T1000 (cell line): Measurements from ENCODE around the gene SGK2.
"Not testable (repeated sequence)": the region's sequence is repeated elsewhere in the genome, so short reads cannot be mapped to it uniquely, and the experiment has no call there.

Experiments used
- DNase-seq: peaks from one replicate; lab custom pipeline; 2025; ENCODE audit warnings: mixed read lengths; lab: John Stamatoyannopoulos, UW

The SGK2 gene

DNA sequence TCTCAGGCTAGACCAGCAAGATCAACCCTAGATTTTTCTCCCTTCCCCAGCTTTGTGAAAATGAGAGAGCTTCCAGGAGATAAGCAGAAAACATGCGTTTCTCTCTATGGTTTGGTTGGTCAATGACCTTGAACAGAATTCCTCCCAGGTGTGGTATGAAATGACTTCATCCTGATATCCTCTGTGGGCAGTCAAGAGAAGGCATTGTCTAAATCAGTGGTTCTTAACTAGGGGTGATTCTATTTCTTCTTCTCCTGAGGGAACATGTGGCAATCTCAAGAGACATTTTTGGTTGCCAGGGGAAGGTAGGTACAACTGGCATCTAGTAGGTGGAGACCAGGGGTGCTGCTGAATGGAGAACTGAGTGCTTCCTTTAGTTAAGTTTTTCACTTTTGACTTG lies 44.3 kb downstream of the SGK2 start:
- no peak for DNase-seq

DNA sequence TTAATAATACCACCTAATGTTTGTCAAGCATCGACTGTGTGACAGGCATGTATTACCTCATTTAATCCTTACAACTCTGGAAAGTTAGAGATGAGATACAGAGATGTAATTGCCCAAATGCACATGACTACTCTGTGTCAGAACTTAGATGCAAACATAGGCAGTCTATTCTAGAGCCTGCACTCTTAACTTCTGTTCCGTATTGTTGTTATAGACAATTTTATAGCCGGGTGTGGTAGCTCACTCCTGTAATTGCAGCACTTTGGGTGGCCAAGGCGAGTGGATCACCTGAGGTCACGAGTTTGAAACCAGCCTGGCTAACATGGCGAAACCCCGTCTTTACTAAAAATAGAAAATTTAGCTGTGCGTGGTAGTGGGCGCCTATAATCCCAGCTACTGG lies 46.9 kb downstream of the SGK2 start:
- no peak for DNase-seq

DNA sequence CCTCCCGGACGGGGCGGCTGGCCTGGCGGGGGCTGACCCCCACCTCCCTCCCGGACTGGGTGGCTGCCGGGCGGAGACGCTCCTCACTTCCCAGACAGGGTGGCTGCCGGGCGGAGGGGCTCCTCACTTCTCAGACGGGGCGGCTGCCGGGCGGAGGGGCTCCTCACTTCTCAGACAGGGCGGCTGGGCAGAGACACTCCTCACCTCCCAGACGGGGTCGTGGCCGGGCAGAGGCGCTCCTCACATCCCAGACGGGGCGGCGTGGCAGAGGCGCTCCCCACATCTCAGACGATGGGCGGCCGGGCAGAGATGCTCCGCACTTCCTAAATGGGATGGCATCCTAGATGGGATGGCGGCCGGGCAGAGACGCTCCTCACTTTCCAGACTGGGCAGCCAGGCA lies 48.5 kb downstream of the SGK2 start:
- not testable (repeated sequence) for DNase-seq

DNA sequence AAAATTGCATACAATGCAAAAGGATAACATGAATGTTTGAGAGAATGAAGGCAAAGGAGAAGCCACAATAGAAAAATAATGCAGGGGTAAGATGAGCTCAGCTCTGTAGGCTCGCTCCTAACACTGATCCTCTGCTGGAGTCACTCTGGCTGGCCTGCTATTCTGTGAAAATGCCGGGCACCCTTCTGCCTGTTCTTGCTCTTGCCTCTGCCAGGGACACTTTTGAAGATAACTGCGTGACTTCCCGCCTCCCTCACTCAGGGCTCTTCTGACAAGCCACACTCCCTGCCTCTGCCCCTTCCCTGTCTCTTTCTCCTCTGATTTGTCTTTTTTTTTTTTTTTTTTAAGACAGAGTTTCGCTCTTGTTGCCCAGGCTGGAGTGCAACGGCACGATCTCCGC lies 72.8 kb downstream of the SGK2 start:
- DNase-seq = no peak
